ENCODE measurements around the gene SLC14A1.

DNA sequence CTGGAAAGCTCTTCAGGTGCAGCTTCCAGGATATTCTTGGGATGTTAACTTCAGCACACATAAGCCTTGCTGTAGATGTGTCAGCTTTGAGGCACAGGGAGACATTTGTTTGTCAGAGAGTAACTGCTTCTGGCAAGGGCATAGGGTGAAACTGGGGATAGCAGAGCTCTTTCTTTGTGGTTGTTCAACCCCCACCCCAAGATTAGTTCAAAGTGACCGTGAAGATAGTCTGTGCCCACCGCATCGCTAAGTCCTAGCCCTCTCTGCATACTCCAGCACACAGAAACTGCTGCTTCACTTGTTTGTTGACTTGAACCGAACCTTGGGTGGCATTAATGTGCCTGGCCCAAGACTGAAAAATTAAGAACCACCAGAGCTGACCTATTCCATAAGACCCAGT, 1.4 kb downstream of the SLC14A1 start:
- TF ChIP-seq, protein P1, sequence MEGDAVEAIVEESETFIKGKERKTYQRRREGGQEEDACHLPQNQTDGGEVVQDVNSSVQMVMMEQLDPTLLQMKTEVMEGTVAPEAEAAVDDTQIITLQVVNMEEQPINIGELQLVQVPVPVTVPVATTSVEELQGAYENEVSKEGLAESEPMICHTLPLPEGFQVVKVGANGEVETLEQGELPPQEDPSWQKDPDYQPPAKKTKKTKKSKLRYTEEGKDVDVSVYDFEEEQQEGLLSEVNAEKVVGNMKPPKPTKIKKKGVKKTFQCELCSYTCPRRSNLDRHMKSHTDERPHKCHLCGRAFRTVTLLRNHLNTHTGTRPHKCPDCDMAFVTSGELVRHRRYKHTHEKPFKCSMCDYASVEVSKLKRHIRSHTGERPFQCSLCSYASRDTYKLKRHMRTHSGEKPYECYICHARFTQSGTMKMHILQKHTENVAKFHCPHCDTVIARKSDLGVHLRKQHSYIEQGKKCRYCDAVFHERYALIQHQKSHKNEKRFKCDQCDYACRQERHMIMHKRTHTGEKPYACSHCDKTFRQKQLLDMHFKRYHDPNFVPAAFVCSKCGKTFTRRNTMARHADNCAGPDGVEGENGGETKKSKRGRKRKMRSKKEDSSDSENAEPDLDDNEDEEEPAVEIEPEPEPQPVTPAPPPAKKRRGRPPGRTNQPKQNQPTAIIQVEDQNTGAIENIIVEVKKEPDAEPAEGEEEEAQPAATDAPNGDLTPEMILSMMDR (IDR thresholded peaks at IDR 0.05): no peak
- no peak for TF ChIP-seq EZH2 (IDR thresholded peaks at IDR 0.05; ENCODE audit: borderline replicate concordance, insufficient read depth, low read depth, low read length, poor library complexity, severe bottlenecking)
